GM21825 (cell line): ENCODE results near the gene NOL9.

Experiments
- ATAC-seq: cut with Tn5 transposase; IDR thresholded peaks from one replicate; pipeline ENCODE4 v1.9.1; 2021; ENCODE audit warnings: mild to moderate bottlenecking, moderate library complexity; ENCODE audit not compliant: unreplicated experiment

The NOL9 gene

DNA sequence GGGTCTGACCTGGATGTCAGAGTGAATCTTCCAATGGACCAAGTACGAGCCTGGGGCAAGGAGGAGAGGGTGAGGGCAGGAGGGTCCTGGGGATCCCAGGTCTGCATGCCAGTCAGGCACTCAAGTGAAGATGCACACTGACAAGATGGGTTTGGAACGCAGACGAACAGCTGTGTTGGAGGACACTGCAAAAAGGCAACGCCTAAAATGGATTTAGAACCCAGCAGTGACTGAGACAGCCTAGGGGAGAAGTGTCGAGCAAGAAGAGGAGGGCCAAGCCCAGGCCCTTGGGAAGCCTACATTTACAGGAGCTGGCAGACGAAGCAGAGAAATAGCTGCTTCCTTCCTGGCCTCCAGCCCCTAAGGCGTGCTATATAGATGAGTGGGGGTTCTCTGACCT lies 25.8 kb downstream of the NOL9 start:
- ATAC-seq, result no peak

- ATAC-seq, result no peak
These were observed 28.0 kb downstream of the NOL9 start for GRCh38 chr1:6526316-6526715.

DNA sequence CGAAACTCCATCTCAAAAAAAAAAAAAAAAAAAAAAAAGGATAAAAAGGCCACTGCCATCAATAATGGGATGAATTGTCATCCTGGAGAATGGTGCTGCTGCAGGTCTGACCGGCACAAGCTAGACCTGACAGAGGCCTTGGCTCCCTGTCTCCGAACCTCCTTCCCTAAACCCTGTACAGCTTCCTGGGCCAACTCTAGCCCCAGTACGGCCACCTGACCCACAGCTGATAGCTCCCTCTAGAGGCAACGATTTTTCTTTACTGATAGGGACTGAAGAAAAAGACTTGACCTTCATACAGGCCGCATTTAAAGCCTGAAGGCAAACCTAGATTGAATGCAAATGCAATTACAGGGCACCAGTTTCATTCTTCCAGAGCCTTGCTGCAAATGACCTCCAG lies 30.7 kb downstream of the NOL9 start:
- no peak for ATAC-seq

- no peak for ATAC-seq
These were observed 32.8 kb downstream of the NOL9 start for GRCh38 chr1:6521536-6521935.

GRCh38 chr1:6519935-6520671 lies 34.2 kb downstream of the NOL9 start:
- ATAC-seq, result no peak

GRCh38 chr1:6519491-6519934 lies 34.8 kb downstream of the NOL9 start:
- no peak for ATAC-seq

DNA sequence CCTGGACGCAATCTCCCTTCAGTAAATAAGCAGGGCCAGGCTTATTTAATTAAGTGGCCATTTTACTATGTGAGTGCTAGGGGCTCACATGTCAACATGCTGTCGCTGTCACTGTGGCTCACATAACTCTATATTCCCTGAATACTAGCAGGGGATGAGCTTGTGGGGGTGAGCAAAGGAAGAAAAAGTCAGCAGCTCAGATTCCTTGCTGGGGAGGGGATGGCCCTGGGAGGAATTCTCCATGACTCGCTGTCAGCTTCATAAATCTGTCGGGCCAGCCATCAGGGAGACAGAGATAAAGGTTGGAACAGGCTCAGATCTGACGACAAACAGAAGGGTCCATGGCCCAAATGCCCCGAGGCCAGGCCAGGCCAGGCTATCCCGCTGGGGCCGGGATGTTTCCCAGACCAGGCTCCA lies 36.9 kb downstream of the NOL9 start:
- no peak for ATAC-seq

GRCh38 chr1:6515771-6516170 lies 38.5 kb downstream of the NOL9 start:
- ATAC-seq, result no peak

- ATAC-seq, result no peak
These were observed 41.0 kb downstream of the NOL9 start for GRCh38 chr1:6513320-6513801.

- no peak for ATAC-seq
These were observed 41.4 kb downstream of the NOL9 start for GRCh38 chr1:6512908-6513280.

DNA sequence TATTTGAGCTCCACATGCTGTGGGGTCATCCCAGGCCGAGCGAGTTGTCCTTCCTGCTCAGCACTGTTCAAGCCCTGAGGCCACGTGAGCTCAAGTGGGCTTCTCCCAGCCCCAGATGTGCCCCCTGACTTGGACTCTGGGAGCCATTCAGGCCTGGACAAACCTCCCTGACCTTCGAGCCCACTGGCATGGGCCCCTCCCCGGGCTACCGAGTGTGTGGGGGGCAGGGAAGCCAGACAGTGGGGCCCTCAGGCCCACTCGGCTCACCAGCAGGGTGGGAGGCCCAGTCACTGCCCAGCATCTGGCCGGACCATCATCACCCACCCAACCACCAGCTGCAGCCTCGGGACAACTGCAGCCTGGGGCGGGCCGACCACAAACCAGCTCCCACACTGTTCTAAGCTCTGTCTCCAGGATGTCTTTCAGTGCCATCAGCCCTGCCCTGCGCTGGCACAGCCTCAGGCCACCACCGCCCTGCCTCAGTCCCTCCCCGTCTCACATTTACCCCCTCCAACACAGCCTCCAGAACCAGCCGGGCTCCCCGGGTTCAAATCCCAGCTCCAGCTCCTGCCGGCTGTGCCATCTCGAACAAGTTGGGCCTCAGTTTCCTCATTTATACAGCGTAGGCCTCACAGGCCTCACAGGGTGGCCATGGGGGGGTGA lies 41.9 kb downstream of the NOL9 start:
- no peak for ATAC-seq

DNA sequence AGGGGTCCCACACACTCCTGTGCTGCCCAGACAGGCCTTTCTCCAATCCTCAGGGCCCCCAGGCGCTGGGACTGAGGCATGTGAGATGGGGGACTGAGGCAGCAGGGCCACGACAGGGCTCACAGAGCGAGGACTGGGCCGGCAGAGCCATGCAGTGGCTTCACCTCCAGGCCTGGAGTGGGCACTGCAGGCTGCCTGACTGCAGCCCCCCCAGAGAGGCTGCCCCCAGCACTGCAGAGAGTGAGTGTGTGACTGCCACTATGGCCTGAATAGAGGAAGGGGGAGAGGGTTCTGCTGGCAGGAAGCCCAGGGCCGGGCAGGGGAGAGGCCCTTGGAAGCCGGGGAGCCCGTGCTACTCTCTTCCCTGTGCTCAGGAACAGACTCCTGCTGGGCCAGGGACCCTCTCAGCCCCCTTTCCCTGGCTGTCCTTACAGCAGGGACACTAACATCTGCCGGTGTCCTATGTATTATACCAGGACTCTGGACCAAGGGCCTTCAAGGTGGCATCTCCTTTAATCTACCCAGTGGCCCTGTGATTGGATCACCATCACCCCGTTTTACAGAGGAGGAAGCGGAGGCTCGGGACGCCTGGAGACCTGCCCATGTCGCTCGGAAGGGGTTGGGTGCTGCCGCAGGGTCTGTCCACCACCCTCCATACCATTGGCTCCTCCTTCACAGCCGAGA lies 42.6 kb downstream of the NOL9 start:
- no peak for ATAC-seq

DNA sequence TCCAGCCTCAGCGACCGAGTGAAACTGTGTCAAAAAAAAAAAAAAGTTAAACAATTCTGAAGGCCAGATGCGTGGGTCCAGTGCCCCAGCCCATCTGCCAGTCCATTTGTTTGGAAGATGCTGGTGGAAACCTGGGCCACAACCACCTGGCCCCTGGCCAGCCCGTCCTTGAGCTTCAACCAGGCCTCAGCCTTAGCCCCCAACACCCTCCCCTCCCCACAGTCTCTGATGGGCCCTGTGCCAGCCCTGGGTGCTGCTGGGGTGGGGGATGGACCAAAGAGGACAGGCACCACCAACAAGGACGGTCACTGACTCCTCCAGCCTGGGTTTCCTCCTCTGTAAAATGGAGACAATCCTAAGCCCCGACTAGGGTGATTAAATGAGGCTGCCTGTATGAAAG lies 43.3 kb downstream of the NOL9 start:
- ATAC-seq, result no peak

DNA sequence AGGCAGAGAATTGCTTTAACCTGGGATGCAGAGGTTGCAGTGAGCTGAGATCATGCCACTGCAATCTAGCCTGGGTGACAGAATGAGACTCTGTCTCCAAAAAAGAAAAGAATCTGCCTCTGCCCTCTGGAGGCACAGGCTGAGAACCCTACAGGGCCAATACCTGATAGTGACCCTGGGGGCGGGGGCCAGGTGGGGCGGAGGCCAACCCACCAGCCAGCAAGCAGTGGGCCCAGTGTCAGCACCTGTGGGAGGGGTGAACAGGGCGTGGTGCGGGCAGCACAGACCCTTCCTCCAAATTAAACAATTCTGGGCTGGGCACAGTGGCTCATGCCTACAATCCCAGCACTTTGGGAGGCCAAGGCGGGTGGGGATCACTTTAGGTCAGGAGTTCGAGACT lies 43.8 kb downstream of the NOL9 start:
- no peak for ATAC-seq

DNA sequence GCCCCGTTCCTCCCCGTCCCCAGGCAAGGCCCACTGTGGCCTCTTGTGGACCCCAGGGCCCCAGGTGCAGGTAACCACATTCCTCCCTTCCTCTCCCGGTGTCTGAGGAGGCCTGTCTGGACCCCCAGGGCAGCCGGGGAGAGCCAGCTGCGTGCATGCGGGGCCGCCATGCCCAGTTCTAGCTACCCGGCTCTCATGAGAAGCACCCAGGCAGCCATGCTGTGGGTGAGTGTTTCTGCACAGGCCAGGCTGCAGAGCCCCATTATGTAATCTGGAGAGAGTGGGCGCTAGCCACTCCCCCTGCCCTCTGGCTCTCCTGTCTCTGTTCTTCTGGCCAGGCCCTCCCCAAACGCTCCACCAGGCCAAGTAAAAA lies 44.4 kb downstream of the NOL9 start:
- no peak for ATAC-seq

DNA sequence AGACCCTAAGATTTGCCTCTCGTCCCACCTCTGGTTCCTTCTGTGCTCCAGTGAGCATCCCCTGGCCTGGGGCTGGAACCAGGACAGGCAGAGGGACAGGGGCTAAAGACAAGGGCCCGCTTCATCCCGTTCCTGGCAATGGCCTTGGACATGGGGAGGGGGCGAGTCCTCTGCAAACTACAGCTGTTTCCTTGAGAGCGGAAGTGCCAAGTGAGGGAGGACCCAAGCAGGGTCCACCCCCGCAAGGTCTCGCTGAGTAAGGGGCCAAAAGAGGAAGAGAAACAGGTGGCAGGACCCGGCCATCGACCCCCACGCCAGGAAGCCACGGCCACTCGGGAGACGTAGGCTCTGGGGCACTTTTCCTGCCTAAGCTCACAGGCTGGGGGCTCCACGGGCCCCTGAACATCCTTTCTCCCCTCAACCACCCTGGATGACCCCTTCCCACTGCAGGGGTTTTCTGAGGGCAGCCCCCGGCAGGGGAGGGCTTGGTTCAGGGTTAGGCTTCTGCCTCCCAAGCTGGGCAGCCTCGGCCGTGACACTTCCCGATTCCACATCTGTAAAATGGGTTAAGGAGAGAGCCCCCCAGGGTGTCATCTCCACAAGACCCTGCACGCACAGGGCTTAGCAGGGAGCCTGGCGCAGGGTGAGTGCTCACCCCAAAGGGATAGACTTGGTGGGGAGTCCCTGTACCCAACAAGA lies 44.9 kb downstream of the NOL9 start:
- no peak for ATAC-seq

GRCh38 chr1:6508816-6509189 lies 45.5 kb downstream of the NOL9 start:
- no peak for ATAC-seq

- no peak for ATAC-seq
These were observed 46.0 kb downstream of the NOL9 start for GRCh38 chr1:6508154-6508815.

DNA sequence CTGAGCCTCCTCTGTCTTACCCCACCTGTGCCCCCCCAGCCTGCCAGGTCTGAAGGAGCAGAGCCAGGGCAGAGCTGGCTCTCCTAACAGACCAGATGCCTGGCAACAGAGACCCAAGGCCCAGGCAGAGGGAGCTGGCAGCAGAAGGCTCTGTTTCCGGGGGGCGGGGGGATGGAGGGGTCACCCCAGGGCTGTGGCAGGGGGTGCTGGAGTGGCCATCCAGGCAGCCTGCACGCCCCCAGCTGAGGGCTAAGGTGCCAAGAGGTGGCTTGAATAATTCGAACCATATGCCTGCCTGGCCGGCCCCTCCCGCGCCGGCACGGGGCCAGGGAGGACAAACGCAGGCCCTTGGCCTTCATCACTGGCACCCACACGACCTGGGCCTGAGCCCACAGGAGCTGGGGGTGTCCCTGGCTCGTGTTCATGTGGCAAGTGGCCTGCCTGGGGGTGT lies 46.8 kb downstream of the NOL9 start:
- ATAC-seq, result no peak

DNA sequence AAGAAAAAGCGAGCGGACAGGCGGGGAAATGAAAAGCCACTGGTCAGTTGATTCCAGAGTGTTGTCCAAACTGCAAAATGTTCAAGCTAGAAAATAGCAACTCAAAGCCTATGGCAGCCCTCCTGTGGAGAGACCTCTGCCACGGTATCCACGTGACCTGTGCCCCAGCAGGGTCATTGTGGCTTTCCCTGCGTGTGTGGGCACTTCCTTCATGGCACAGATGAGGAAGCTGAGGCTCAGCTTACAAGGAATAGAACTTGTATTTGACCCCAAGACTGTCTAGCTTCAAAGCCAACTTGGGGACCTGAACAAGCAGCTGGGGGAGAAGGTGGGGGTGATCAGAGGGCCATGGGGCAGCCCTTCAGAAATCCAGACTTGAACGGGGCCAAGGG lies 47.3 kb downstream of the NOL9 start:
- ATAC-seq, result no peak
